Loucy (cell line): ENCODE data around the gene ABHD17A.

Source experiments
- EZH2phosphoT487 ChIP-seq: fragments of 200-600 bp; IDR thresholded peaks from 2 replicates; pipeline ENCODE4 v1.6.1; 2018; ENCODE audit warnings: antibody characterized with exemption, mild to moderate bottlenecking, moderate library complexity, borderline replicate concordance
- TF ChIP-seq, protein P1 (sequence below): fragments of 200-600 bp; sonication (generic); conservative IDR thresholded peaks from 2 replicates; pipeline ENCODE4 v1.5.1; 2014; ENCODE audit warnings: mild to moderate bottlenecking, antibody characterized with exemption, low read length

DNA sequence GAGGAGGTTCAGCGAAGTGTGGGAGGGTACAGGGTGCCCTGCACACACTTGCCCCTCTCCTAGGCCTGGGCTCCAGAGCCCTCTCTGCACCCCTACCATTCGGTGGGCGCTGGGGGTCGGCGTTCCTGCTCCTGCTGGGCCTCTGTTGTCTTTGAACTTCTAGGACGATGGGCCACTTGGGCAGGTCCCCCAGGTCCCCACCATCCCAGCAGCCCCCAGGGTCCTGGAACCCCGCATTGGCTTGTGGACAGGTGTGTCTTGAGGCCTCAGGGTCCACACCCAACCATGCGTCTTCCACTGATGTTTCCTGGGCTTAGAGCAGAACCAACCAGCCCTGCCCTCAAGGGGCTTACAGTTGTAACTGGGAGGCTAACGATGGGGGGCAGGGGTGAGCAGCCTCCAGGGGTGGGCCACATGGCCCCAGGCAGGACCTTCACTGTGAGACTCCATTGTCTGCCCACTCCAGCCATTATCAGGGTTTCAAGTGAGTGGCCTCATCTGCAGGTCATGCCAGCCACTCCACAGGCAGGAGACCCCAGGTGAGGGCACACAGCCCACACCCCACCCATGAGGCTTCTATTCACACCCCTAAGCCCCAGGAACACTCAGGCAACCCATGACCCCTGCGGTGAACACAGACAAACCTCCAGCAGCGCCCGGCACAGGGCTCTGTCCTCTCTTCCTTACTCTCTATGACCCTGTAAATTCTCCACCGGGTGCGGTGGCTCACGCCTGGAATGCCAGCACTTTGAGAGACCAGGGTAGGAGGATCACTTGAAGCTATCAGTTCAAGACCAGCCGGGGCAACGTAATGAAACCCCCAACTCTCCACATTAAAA lies 19.9 kb downstream of the ABHD17A start:
- TF ChIP-seq, protein P1, sequence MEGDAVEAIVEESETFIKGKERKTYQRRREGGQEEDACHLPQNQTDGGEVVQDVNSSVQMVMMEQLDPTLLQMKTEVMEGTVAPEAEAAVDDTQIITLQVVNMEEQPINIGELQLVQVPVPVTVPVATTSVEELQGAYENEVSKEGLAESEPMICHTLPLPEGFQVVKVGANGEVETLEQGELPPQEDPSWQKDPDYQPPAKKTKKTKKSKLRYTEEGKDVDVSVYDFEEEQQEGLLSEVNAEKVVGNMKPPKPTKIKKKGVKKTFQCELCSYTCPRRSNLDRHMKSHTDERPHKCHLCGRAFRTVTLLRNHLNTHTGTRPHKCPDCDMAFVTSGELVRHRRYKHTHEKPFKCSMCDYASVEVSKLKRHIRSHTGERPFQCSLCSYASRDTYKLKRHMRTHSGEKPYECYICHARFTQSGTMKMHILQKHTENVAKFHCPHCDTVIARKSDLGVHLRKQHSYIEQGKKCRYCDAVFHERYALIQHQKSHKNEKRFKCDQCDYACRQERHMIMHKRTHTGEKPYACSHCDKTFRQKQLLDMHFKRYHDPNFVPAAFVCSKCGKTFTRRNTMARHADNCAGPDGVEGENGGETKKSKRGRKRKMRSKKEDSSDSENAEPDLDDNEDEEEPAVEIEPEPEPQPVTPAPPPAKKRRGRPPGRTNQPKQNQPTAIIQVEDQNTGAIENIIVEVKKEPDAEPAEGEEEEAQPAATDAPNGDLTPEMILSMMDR, result no peak
- TF ChIP-seq EZH2phosphoT487, result no peak
